K562 (cell line): ENCODE results near the gene KIF19.

ENCODE experiments used
- RBBP5 ChIP-seq: fragments of 200-600 bp; sonication (generic); IDR thresholded peaks from 2 replicates; pipeline ENCODE4 v1.6.1; 2012; ENCODE audit warnings: borderline replicate concordance, mild to moderate bottlenecking, low read length, control low read depth, inconsistent platforms; ENCODE audit not compliant: insufficient read depth, poor library complexity, severe bottlenecking
- SMC3 ChIP-seq: conservative IDR thresholded peaks from 2 replicates; pipeline ENCODE4 v1.6.1; 2011; ENCODE audit warnings: low read depth, low read length, improper control_type of control experiment; ENCODE audit not compliant: insufficient read depth
- TCF7 ChIP-seq: sonication (generic); IDR thresholded peaks from 2 replicates; pipeline ENCODE4 v1.6.1; 2016; ENCODE audit warnings: antibody characterized with exemption, borderline replicate concordance
- ZNF143 ChIP-seq: sonication (generic); formaldehyde crosslinking; IDR thresholded peaks from 2 replicates; pipeline ENCODE4 v1.9.0; 2022; ENCODE audit warnings: mild to moderate bottlenecking, missing genetic modification reagents
- ZNF707 ChIP-seq: fragments of 250-450 bp; sonication (Bioruptor Pico); conservative IDR thresholded peaks from 2 replicates; pipeline ENCODE4 v1.8.0; 2022; ENCODE audit warnings: inconsistent platforms, mild to moderate bottlenecking, moderate library complexity
- TF ChIP-seq, protein P1 (sequence below): IDR thresholded peaks from 3 replicates; pipeline ENCODE4 v1.6.1; 2011; ENCODE audit warnings: borderline replicate concordance, mild to moderate bottlenecking; ENCODE audit not compliant: insufficient read length, insufficient read depth
- TF ChIP-seq, protein P2 (sequence below), 3 experiments: IDR thresholded peaks in 2 of 3; conservative IDR thresholded peaks in 1 of 3; 2 replicates each; pipeline ENCODE4 v1.5.1; 2011 to 2012; ENCODE audit warnings: low read length in 3 of 3, mild to moderate bottlenecking in 3 of 3, control low read depth in 2 of 3, improper control_type of control experiment in 1 of 3, inconsistent platforms in 1 of 3, low read depth in 1 of 3, mixed read lengths in 1 of 3, moderate library complexity in 1 of 3; ENCODE audit not compliant: insufficient read depth in 2 of 3

DNA sequence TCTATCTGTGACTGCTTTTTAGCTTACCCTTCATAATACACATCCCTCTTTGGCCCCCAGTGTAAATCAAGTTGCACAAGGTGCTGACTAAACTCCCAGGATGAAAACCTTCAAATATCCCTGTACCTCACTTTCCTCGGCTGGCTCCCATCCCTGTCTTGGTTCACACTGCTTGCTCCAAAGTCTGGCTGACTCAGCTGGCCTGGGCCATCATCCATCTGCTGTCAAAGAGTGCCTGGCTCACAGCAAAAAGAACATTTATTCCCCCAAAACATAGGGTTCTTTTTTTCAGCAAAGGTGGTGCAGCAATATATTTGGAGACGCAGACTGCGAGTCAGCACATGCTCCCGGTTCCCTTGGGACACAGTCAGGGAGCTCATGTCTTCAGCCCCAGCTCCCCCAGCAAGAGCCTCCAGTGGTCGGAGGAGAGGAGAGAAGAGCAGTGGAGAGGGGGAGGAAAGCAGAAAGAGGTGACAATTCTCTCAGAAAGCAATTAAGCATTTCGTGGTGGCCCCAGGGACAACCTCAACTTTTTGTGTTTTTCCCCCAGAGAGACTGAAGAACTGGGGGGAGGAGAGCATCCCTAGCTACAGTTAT lies 67.4 kb downstream of the KIF19 start:
- TF ChIP-seq ZNF143 (CRISPR knock-in tag) (no peak), TCF7 (no peak), RBBP5 (no peak), ZNF707 (CRISPR knock-in tag) (no peak), SMC3 (no peak)
- TF ChIP-seq, protein P1, sequence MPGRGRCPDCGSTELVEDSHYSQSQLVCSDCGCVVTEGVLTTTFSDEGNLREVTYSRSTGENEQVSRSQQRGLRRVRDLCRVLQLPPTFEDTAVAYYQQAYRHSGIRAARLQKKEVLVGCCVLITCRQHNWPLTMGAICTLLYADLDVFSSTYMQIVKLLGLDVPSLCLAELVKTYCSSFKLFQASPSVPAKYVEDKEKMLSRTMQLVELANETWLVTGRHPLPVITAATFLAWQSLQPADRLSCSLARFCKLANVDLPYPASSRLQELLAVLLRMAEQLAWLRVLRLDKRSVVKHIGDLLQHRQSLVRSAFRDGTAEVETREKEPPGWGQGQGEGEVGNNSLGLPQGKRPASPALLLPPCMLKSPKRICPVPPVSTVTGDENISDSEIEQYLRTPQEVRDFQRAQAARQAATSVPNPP, result no peak
- TF ChIP-seq, protein P2, sequence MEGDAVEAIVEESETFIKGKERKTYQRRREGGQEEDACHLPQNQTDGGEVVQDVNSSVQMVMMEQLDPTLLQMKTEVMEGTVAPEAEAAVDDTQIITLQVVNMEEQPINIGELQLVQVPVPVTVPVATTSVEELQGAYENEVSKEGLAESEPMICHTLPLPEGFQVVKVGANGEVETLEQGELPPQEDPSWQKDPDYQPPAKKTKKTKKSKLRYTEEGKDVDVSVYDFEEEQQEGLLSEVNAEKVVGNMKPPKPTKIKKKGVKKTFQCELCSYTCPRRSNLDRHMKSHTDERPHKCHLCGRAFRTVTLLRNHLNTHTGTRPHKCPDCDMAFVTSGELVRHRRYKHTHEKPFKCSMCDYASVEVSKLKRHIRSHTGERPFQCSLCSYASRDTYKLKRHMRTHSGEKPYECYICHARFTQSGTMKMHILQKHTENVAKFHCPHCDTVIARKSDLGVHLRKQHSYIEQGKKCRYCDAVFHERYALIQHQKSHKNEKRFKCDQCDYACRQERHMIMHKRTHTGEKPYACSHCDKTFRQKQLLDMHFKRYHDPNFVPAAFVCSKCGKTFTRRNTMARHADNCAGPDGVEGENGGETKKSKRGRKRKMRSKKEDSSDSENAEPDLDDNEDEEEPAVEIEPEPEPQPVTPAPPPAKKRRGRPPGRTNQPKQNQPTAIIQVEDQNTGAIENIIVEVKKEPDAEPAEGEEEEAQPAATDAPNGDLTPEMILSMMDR (IDR thresholded peaks at IDR 0.05 in 2 of 3, conservative IDR thresholded peaks at IDR 0.05 in 1 of 3; ENCODE audit: insufficient read depth in 2 of 3, low read depth in 1 of 3, low read length in 3 of 3), result no peak
